IPS DF 4.7 (cell line): ENCODE results near the gene RCAN2.

Source experiments
- DNase-seq: peaks from one replicate; pipeline ENCODE4 v3.0.0-alpha.2; 2013; ENCODE audit warnings: low spot score; ENCODE audit errors: extremely low read depth

RCAN2 gene

DNA sequence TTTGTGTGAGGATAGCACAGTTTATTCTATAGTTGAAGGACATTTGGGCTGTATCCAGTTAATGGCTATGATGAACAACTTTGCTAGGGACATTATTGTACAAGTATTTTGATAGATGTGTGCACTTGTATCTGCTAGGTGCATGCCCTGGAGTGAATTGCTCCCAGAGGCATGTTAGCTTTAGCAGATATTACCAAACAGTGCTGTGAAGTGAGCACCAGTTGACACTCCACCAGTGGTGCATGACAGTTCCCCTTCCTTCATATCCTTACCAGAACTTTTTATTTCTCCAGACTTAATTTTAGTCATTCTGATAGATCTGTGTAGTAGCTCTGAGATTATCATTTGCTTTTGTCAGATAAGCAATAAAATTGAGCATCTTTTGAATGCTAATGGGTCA is 271.6 kb downstream of the RCAN2 start:
- DNase-seq = no peak

DNA sequence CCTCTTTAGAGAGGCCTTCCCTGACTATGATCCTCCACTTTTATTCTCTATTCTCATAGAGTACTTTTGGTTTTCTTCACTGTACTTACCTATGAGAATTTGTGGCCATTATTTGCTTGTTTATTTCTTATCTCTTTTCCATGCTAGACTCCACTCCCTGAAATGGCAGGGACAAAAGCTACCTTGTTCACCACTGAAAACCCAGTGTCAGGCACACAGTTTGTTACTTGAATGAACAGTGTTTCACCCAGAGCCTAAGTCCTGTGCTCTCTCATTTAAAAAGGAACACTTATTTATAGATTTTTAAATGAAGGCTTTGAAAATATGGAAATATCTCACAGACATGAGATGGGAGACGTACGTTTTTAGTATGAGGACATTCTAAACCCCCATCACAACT is 272.8 kb downstream of the RCAN2 start:
- DNase-seq = no peak

DNA sequence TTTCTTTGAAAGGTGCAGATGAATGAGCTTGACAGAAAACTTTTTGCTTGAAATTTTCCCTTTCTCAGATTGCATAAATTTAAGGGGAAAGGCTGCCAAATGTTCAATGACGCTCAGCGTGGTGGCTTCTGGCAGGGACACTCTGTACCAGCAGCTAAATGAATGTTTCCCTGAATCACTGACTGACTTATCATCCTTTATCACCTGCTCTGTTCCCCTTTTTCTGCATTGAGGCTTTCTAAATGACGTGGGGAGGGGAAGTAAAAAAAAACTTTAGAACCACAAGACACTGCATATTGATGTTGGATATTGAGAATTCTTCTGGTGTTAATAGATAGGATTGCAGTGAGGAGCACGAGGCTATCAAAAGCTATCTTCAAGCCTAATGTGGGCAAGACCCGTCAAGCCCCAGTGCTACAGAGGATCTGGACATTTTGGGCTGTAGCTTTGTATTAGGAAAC is 273.5 kb downstream of the RCAN2 start:
- DNase-seq = no peak

DNA sequence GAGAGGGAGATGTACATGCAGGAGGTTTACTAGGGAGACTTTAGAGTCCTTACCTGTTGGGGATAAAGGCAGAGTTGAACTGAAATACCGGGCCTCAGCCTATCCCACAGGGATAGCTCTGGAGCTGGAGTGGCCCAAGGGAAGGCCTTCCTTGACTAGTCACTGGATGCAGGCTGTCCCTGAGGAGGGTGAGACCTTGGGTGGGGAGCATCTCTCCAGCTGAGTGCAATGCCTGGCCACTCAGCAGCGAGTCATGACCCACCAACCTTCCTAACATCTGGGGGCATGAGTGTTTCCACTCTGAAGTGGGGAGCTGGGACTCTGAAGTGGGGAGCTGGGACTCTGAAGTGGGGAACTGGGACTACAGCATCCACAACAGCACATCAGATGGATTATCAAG is 274.4 kb downstream of the RCAN2 start:
- DNase-seq = no peak

DNA sequence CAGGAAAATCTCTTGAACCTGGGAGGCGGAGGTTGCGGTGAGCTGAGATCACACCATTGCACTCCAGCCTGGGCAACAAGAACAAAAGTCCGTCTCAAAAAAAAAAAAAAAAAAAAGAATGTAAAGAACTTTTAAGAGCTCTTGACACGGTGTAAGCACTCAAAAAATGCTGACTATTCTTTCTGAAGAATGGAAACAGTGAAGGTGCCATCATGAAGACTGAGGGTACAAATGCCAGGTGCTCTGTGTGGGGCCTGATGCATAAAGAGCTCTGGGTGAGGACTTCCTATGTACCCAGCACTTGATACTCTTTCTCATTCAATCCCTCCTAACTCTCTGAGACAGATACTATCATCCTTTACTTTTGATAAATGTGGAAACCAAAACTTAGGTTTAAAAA is 275.5 kb downstream of the RCAN2 start:
- DNase-seq = no peak

DNA sequence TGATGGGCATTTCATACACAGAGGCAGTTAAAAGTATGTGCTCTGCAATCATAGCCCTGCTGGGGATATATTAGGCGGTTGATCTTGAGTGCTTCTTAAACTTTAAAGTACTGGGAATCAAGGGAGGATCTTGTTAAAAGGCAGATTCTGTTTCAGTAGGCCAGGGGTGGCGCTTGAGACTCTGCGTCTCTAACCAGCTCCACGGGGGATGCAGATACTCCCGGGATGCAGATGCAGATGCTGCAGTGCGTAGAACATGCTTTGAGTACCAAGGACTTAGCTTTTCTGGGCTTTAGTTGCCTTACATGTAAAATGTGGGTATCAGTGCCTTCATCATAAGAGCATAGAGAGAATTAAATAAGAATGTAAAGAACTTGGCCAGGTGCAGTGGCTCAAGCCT is 276.0 kb downstream of the RCAN2 start:
- DNase-seq = no peak

DNA sequence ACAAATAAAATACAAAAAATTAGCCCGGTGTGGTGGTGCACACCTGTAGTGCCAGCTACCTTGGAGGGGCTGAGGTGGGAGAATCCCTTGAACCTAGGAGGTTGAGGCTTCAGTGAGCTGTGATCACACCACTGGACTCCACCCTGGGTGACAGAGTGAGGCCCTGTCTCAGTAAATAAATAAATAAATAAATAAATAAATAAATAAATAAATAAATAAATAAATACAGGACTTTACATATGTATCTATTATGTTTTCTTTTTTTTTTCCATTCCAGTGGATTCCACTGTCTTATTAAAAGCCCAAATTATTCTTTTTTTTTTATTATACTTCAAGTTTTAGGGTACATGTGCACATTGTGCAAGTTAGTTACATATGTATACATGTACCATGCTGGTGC is 279.3 kb downstream of the RCAN2 start:
- DNase-seq = no peak

DNA sequence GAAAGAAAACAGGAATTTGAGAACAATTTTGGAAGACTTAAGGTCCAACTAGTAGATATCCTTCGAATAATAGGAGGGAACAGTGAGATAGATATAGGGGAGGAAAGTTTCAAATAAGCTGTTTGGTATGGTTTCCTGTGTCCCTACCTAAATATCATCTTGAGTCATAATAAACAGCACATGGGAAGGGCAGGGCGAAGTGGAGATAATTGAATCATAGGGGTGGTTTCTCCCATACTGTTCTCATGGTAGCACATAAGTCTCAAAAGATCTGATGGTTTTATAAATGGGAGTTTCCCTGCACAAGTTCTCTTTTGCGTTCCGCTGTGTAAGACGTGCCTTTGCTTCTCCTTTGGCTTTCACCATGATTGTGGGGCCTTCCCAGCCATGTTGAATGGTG is 281.0 kb downstream of the RCAN2 start:
- DNase-seq = no peak

DNA sequence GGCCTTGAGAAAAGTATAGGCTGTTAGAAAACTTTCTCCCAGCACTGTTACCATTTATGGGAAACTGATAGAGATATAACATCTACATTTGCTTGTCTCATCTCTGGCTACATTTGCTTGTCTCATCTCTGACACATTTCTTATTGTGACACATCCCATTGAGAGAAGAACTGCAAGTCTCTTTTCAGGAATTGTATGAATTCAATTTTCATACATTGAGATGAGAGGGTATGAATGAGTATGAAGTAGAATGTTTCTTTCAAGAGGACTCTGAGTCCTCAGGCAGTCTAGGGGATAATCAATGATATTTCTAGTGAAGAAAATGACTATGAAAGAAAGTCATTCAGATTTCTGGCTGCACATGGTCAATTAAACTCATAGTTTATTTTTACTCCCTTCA is 282.9 kb downstream of the RCAN2 start:
- DNase-seq = no peak

DNA sequence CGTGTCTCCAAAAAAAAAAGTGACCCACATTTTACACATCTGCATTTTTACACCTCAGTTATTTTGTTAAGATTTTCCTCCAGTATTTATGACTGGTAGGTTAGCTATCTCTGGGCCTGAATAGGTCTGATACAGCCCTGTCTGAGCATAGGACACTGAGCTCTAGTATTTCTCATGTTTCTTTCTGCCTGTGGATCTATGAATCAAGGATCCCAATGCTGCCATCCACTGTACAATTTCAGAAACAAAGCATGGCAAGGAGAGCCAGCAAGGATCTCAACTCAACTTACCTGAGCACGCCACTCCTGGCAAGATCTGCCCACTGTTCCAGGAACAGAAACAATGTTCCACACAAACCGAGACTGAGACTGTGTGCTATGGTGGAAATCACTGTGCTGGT is 284.1 kb downstream of the RCAN2 start:
- DNase-seq = no peak

DNA sequence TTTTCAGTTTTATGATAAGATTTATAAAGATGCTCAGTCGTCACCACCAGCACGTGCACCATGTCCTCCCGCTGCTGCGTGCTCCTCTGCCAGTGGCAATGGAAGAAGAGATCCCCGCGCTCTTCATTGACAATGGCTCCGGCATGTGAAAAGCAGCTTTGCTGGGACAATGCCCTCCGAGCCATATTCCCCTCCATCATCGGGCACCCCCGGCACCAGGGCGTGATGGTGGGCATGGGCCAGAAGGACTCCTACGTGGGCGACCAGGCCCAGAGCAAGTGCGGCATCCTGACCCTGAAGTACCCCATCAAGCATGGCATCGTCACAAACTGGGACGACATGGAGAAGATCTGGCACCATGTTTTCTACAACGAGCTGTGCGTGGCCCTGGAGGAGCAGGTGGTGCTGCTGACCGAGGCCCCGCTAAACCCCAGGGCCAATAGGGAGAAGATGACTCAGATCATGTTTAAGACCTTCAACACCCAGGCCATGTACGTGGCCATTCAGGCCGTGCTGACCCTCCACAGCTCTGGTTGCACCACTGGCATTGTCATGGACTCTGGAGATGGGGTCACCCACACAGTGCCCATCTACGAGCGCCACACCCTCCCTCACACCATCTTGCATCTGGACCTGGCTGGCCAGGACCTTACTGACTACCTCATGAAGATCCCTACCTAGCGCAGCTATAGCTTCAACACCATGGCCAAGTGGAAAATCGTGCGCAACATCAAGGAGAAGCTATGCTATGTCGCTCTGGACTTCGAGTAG is 286.2 kb downstream of the RCAN2 start:
- DNase-seq = no peak

DNA sequence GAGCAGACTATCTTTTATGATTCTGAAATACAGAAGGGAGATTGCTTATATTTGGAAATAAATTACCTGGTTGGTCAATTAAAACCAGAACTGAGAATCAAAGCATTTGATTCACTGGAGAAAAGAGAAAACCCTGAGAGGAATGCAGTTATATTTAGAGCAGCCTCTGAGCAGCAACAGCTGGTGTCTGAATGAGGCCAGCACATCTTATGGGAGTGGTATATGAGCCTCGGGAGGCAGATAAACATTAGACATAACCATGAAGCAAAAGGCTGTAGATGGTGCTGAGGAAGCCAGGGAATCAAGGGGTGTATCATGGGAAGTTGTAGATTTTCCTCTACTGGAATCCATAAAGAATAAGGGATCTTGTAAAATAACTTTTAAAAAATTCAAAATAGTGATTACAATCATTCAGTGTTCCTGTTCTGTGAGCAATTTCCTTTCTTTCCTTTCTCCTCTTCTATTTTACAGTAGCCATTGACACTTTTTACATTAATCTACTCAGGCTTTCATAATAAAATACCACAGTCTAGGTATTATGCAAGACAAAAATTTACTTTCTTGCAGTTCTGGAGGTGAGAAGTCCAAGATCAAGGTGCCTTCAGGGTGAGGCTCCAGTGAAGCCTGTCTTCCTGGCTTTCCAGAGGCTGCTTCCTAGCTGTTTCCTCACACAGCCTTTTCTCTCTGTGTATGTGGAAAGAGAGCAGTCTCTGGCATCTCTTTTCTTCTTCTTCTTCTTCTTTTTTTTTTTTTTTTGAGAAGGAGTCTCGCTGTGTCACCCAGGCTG is 287.7 kb downstream of the RCAN2 start:
- no peak for DNase-seq

DNA sequence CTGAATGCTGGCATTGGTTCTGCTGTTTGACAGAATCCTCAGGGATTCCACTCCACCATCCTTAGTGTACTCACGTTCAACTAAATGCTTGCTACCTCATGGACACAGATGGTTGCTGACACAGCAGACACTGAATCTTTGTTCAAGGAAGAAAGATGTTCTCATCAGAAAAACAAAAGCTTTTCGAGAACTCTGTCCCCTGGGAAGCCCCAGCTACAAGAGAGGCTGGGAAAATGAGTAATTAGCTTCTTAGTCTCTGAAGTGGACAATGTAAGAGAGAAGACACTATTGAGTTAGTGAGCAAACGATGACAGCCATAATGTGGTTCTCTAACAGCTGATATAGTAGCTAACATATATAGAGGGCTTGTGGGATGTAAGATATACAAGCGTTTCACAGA is 289.5 kb downstream of the RCAN2 start:
- DNase-seq = no peak

DNA sequence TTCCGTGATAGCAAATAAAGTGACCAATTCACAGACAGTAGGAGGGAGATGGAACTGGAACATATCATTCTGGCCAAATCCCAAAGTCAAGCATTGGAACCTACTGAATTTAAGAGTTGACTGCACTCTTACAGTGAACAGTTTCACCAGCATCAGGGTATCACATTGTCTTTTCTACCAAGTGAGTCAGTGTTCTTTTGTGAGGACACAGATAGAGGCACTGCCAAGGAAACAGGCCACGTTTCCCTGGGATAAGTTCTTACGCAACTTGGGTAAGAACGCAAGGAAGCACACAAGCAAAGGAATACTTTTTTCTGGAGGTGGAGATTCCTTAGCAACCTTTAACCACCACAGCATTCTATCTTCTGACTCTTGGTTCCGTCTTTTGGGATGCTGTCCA is 291.9 kb downstream of the RCAN2 start:
- DNase-seq = no peak

DNA sequence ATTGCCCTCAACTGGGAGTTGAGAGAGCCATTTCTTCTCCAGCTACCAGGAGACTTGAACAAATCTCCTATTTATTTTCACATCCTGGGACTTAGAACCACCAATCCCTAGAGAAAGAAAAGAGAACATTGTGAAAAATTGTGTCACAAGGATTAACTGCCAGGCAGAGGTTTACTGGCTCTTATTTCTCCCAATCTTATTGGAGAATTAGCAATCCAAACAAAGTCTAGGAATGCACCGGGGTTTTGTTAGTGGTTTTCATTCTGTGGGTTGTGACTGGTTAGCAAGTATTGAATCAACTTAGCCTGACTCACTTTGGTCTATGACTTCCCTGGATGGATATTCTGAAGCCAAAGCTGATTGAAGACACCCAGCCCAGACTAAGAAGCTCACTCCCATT is 299.3 kb downstream of the RCAN2 start:
- DNase-seq = no peak

DNA sequence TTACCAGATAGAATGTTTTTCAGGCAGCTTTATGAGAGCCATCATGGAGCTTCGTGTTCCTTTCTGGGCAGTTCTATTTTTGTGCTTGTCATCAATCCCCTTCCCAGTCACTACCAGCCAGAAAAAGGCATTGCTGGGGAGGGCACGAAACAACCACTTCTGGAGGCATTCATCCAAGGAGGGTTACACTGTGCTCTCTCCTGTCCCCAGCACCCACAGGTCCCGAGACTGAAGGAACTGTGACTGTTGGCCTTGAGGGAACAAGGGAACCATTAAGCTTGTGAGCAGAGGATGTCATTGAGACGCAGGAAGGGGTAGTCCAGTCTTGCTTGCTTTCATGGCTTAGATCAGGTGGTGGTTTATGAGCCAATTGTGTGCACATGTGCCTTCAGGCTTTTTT is 300.4 kb downstream of the RCAN2 start:
- DNase-seq = no peak

DNA sequence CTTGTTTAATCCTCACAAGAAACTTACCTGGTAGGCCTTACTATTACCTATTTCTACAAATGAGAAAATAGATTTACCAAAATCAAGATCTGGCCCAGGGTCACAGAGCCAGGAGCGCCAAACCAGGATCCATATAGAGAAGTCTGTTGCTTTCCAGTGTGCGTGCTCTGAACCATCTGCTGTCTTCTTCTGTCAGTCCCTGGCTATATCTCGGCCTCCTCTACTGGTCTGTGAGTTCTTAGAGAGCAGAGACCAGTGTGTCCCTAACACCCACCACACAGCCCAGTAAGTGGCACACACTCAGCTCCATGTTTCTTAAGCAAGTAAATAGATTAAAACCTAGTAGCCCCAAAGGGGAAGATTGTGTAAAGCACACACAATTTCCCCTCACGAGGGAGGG is 301.5 kb downstream of the RCAN2 start:
- DNase-seq = no peak

DNA sequence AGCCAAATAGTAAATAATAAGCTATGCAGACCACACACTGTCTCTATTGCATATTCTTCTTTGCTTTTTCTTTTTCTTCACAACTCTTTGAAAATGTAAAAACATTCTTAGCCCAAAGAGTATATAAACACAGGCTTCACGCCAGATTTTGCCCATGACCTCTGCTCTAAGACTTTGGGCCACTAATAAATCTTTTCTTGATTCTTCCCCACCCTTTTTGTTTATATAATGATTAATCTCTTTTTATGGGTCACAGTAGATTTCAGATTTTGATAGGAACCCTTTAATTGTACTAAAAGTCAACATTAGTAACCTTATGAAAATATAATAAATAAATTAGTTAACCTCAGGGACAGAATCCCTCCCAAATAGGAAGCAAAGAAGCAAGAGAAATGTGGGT is 304.7 kb downstream of the RCAN2 start:
- no peak for DNase-seq

DNA sequence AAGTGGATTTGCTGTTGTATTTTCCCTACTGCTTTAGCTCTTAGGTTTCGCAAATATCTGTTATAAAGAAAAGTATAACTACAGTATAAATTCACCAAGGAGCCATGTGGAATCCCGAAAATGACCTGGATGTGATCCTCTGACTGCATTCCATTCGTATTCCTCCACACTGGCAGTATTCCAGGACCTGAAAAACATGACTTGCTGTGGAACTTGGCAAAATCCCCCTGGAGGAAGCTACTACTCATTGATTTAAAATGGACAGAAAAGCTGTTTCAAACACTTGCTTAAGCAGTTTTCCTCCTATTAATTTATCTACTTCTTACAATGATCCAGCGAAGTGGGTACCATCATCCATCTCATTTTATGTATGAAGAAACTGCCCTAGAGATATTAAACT is 307.1 kb downstream of the RCAN2 start:
- no peak for DNase-seq

DNA sequence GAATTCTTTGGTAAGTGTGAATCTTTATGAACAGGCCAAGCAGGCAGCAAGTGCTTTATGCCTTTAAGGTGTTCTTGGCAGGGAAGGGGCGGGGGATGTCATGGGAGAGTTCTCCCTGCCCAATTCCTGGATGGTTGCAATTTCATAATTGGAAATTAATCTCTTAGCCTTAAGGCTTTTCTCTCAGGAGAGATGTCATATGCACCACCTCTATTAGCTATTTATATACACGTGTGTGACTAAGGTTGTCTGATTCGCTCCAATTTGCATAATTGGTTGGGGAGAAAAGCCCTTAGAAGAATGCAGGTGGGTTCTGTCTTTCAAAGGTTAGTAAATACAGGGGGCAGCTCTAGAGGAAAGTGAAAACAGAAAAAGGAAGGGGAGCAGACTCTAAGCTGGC is 315.3 kb downstream of the RCAN2 start:
- DNase-seq = no peak

DNA sequence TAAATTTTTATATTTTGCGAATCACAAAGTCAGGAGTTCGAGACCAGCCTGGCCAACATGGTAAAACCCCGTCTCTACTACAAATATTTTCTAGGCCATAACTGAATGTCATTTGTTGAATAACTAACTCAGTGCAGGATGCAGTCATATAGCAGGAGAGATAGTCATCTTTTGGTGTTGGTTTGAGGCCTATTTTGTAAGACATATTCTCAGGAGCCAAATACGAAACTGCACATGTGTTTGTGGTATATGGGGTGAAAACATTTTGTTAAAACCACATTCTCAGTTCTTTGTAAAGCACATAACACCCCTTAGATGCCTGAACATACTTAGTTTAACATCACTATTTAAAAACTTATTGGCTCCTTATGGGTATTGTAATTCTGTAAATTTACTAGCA is 315.8 kb downstream of the RCAN2 start:
- DNase-seq = no peak

DNA sequence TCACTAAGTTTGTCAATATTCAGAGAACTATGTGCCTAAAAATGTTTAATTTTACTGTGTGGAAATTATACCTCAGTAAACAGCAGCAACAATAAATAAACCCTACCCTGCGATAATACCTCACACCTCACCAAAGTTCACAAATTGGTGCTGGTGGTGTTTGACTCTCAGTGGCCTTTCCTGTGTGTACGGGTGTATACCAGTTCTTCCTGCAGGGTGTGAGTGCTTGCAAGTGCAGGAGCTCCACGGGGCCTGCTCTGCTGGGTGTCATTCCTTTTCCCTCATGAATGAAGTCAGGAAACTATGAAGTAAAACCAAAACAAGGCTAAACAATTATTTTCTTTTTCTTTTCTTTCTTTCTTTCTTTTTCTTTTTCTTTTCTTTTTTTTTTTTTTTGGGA is 316.3 kb downstream of the RCAN2 start:
- no peak for DNase-seq

DNA sequence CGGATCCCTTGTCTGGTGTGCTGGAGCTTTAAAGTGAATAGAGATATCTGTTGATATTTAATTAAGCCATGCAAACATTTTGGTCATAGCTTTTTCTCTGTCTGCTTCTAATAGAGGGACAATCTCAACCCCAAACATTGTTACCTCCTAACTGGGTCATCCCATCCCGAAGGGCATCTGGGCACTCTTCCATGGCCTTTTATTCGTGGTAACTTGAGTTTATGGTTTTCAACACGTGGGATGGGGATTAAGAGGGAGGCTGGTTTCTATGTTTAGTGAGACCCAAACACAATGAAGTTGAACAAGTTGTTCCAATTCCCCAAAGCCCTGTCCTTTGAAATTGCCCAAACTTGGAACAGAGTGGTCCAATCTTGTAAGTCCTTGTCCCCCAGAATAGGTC is 319.1 kb downstream of the RCAN2 start:
- no peak for DNase-seq
